Renal pelvis (tissue), 4 donors: ENCODE results near the gene GLRB. TPM values are rescaled to one million over a fixed set of nuclear protein-coding genes. Genes with fewer than 3 reads are reported as not detected.
"Not testable (repeated sequence)": the region's sequence is repeated elsewhere in the genome, so short reads cannot be mapped to it uniquely, and the experiment has no call there.

Source experiments
- DNase-seq: peaks from one replicate; pipeline ENCODE4 v3.0.0-alpha.2; 2013
- polyA plus RNA-seq, 3 donors: library from polyadenylated mRNA; unstranded; fragments of 120-200 nt; gene quantifications; one replicate each; pipeline ENCODE4 v1.2.1, GENCODE V29; 2013; ENCODE audit not compliant: insufficient read length in 3 of 3

Gene GLRB
- polyA plus RNA-seq, 3 donors = 11.8 to 11.9 (median 11.8) TPM

GRCh38 chr4:157114671-157115070 lies 38.7 kb downstream of the GLRB start:
- DNase-seq = no peak

DNA sequence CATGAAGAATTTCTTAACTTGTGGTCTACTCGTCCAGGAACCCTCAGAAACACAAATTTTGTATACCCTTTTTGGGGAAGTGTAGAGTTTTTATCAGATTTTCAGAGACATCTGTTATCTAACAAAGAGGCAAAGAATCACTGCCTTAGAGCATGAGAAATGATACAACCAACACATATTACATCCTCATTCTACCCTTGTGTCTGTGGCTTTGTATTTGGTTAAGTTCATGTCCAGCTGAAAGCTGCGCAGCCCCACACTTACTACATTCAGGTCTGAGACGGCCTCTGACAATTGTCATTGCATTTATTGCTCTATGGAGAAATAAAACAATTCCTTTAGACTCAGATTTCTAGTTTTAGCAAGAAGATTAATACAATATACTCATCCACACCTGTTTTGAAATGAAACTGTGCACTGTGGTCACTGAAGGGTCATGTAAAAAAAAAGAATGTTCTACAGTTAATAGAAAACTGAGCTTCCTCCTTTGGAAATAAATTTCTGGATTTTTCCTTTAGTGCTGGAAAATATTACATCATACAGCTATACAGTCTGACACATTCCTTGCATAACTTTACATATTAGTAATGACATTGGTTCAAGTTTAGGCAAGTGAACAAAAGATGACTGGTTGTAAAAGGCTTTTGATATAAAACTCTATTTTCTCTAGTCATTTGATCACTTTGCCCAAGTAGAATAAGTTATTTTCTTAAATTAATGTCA lies 39.8 kb downstream of the GLRB start:
- DNase-seq = no peak

GRCh38 chr4:157121401-157121800 lies 45.5 kb downstream of the GLRB start:
- no peak for DNase-seq

DNA sequence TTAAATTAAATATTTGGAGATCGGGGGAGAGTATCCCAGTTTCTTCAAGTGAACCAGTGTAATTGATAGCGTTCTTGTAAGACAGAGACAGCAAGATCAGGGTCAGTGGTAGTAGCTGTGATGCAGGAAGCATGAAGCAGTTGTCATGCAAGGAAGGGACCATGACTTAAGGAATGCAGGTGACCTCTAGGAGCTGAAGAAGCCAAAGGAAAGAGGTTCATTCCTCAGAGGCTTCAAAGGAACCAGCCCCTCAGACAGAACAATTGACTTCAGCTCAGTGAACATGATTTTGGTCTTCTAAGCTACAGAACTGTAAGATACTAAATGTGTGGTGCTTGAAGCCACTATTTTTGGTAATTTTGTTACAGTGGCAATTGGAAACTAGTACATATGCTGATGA lies 51.6 kb downstream of the GLRB start:
- no peak for DNase-seq

GRCh38 chr4:157128395-157128794 lies 52.4 kb downstream of the GLRB start:
- no peak for DNase-seq

- DNase-seq = no peak
Observed at GRCh38 chr4:157141976-157142375, 66.0 kb downstream of the GLRB start.

DNA sequence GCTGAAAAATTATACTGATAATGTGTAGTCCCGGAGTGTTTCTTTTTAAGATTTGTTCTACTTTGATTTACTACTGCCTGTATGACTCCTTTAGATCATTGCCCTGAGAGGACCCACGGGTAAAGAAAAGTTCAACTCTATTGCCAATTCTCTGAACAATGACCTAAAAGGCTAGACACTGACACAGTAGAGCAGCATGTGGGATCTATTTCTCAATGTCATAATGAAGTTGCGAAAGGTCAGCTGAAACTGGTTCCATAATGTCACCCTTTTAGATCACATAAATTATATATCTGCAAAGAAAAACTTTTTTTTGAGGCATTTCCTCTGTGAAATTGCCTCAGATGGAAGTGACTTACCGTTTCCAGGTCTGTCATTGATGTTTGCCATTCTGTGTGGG lies 67.4 kb downstream of the GLRB start:
- no peak for DNase-seq

- no peak for DNase-seq
Observed at GRCh38 chr4:157151711-157152110, 75.8 kb downstream of the GLRB start.

GRCh38 chr4:157165935-157166610 lies 90.1 kb downstream of the GLRB start:
- no peak for DNase-seq

DNA sequence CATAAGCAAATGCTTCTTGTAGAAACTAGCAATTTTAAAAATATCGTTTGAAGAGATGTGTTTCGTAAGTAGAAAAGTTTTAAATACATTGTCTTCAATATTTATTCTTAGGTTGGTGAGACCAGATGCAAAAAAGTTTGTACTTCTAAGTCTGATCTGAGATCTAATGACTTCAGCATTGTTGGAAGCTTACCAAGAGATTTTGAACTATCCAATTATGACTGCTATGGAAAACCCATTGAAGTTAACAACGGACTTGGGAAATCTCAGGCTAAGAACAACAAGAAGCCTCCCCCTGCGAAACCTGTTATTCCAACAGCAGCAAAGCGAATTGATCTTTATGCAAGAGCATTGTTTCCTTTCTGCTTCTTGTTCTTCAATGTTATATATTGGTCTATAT lies 94.4 kb downstream of the GLRB start:
- no peak for DNase-seq

DNA sequence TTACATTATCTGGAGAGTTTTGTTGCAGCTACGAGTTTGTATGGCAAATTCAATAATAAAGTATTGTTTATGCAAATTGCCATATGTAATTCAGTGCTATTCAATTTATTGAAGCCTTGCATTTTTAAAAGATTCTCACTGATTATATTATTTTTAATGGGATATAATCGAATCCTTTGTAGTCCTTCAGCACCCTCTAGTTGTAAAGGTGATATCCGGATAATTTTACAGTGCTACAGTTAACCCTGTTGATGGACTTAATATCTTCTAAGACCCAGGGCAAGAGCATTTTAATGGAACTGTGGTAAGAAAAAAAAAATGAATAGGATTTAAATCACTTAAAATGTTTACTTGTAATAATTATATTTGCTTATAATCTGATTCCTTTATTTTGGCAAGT lies 96.1 kb downstream of the GLRB start:
- DNase-seq = no peak

GRCh38 chr4:157180268-157180667 lies 104.3 kb downstream of the GLRB start:
- DNase-seq = not testable (repeated sequence)

GRCh38 chr4:157184300-157184699 lies 108.3 kb downstream of the GLRB start:
- DNase-seq = no peak

DNA sequence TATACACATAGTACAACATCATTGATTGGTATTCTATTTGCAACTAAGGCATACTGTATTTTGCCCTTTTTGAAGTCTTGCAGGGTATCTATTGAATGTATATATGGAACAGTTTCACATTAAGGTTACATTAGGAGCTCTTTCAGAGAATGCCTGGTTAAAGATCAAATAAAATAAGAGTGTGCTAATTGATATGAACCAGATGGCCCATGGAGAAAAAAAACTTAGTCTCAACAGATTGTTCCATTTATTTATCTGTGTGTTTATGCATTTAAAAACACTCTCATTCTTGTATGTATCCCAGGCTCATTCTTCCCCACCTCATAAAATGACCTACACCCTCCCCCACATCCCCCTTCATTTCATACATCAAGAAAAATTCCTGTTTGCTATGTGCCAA lies 109.4 kb downstream of the GLRB start:
- no peak for DNase-seq

DNA sequence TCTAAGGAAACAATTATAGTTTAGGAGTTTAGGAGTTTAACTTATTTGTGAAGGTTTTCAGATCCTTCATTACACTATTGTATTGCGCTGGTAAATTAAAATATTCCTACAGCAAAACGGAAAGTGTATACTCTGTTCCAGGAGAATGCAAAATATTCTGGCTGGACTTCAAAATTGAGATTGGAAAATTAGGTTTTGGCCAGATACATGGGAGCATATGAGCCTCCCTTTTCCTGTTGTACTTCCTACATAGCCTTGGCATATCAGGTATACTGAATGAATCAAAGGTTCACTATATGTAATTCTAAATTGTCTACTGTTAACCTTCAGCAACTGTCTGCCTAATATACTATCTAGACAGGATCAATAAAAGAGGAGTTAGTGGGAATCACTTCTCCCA lies 119.4 kb downstream of the GLRB start:
- no peak for DNase-seq

DNA sequence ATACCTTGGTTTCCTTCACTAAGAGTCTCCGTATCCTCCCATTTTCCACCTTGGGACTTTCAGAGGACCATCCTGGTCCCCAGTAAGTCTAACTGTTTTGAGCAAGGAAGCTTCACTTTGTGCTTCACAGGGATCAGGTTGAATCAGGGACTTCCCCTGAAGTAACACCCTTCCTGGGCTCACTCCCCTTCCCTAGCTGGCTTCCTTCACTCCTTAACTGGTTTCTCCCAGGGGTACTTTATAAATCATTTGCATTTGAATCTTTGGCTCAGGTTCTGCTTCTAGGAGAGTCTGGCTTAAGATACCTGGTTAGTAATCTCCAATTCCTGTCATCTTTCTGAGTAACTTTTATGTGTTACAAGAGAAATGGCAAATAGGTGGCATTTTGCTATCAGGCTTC lies 120.1 kb downstream of the GLRB start:
- no peak for DNase-seq

GRCh38 chr4:157204634-157205244 lies 128.8 kb downstream of the GLRB start:
- DNase-seq = no peak

DNA sequence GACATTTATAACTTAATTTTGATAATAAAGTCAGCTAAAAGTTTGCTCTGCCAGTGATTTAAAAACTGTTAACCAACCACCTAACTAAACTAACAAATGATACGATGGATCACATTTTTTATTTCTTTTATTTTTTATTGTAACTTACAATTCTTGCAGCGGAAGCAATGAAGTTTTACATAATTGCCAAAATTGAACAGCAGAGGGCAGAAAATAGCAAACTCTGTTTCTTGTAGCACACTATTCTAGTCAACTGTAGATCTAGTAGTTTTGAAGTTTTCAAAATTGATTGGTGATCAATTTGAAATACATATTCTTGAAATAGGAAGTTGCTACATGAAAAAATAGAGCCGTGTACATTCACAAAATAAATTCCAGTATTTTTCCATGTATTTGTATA lies 141.8 kb downstream of the GLRB start:
- DNase-seq = no peak

DNA sequence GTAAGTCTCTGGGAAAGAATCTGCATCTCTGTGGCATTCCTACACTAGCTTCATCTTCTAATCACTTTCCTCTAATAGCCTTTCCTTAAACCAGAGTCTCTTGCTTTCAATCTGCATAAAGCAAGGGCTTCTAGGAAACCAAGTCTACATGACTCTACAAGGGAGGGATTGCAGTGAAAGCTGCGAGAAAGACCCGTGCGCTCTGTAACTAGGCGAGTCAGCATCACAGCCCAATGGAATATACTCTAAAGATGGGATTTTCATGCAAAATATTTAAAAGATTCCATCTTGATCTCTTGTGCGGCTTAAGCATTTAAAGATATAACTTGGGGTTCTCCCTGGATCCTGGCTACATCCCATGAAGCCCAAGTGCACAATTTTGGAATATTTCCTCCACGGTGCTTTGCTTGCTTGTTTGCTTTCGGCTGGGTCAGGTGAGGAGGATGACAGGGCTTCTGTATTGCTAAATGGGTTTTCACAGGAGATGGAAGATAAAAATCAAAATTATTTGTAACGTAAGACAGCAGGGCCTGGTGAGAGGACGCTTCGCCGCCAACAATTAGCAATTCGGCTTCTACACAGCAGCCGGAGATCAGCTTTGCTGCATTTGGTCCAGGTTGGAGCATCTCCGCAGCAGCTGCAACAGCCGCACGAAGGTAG lies 143.9 kb downstream of the GLRB start:
- no peak for DNase-seq

- peak; percentile 86 for DNase-seq
Observed at GRCh38 chr4:157220371-157220881, 144.5 kb downstream of the GLRB start, which contains the start of gene GRIA2. Gene GRIA2 (plus strand): TSS chr4:157220728. CDS start chr4:157221043, 315 bp downstream.

- DNase-seq = no peak
Observed at GRCh38 chr4:157221426-157221894, 145.5 kb downstream of the GLRB start.
